Trophoblast cell (in vitro differentiated cells and primary cell): ENCODE results near the gene GAK.
"Not testable (repeated sequence)": the region's sequence is repeated elsewhere in the genome, so short reads cannot be mapped to it uniquely, and the experiment has no call there.

Experiments
- DNase-seq, 2 donors: peaks; one replicate each; pipeline ENCODE4 v3.0.0-alpha.2; 2016
- H2AFZ ChIP-seq: 2 replicates; pipeline ENCODE4 v1.6.1; 2013; ENCODE audit warnings: low read length, moderate library complexity, mild to moderate bottlenecking; ENCODE audit not compliant: insufficient read depth, poor library complexity
- H2AK5ac ChIP-seq: 2 replicates; pipeline ENCODE4 v1.6.1; 2013; ENCODE audit warnings: mild to moderate bottlenecking, low read length
- H2BK120ac ChIP-seq: 2 replicates; pipeline ENCODE4 v1.6.1; 2013; ENCODE audit warnings: low read length, mild to moderate bottlenecking, moderate library complexity; ENCODE audit not compliant: insufficient read depth, poor library complexity
- H2BK12ac ChIP-seq: 2 replicates; pipeline ENCODE4 v1.6.1; 2013; ENCODE audit warnings: mild to moderate bottlenecking, low read length, moderate library complexity
- H2BK5ac ChIP-seq: 2 replicates; pipeline ENCODE4 v1.6.1; 2013; ENCODE audit warnings: low read length, low read depth, moderate library complexity, mild to moderate bottlenecking; ENCODE audit not compliant: poor library complexity
- H3K14ac ChIP-seq: 2 replicates; pipeline ENCODE4 v1.6.1; 2013; ENCODE audit warnings: mild to moderate bottlenecking, low read length
- H3K18ac ChIP-seq: 2 replicates; pipeline ENCODE4 v1.6.1; 2013; ENCODE audit warnings: mild to moderate bottlenecking, low read length
- H3K23ac ChIP-seq: 2 replicates; pipeline ENCODE4 v1.6.1; 2013; ENCODE audit warnings: low read length
- H3K27ac ChIP-seq: 2 replicates; pipeline ENCODE4 v1.5.1; 2013; ENCODE audit warnings: low read depth, mild to moderate bottlenecking, inconsistent platforms, low read length, moderate library complexity
- H3K27me3 ChIP-seq: 2 replicates; pipeline ENCODE4 v1.6.1; 2013; ENCODE audit warnings: inconsistent platforms, mild to moderate bottlenecking, low read length, moderate library complexity; ENCODE audit not compliant: insufficient read depth
- H3K36me3 ChIP-seq, 2 experiments: 1 replicate in 1 of 2; 2 replicates in 1 of 2; pipeline ENCODE4 v1.6.1; 2013; ENCODE audit warnings: low read length in 2 of 2, mild to moderate bottlenecking in 2 of 2, moderate library complexity in 1 of 2; ENCODE audit not compliant: insufficient read depth in 2 of 2, control insufficient read depth in 1 of 2
- H3K4ac ChIP-seq: 2 replicates; pipeline ENCODE4 v1.6.1; 2013; ENCODE audit warnings: low read depth, mild to moderate bottlenecking, low read length, moderate library complexity
- H3K4me1 ChIP-seq, 2 experiments: 1 replicate in 1 of 2; 2 replicates in 1 of 2; pipeline ENCODE4 v1.6.1; 2013; ENCODE audit warnings: low read length in 2 of 2, mild to moderate bottlenecking in 2 of 2, moderate library complexity in 1 of 2; ENCODE audit not compliant: insufficient read depth in 2 of 2, control insufficient read depth in 1 of 2
- H3K4me2 ChIP-seq: 2 replicates; pipeline ENCODE4 v1.6.1; 2013; ENCODE audit warnings: inconsistent platforms, mild to moderate bottlenecking, low read length, moderate library complexity
- H3K4me3 ChIP-seq: 2 replicates; pipeline ENCODE4 v1.5.1; 2013; ENCODE audit warnings: mild to moderate bottlenecking, low read depth, low read length, inconsistent platforms
- H3K79me1 ChIP-seq: one replicate; pipeline ENCODE4 v1.6.1; 2013; ENCODE audit warnings: low read length
- H3K79me2 ChIP-seq: 2 replicates; pipeline ENCODE4 v1.6.1; 2013; ENCODE audit warnings: low read length, mild to moderate bottlenecking; ENCODE audit not compliant: control insufficient read depth, insufficient read depth, poor library complexity
- H3K9ac ChIP-seq: 2 replicates; pipeline ENCODE4 v1.6.1; 2013; ENCODE audit warnings: mild to moderate bottlenecking, low read length
- H3K9me3 ChIP-seq: 2 replicates; pipeline ENCODE4 v1.6.1; 2013; ENCODE audit warnings: low read depth, mild to moderate bottlenecking, control low read depth, inconsistent platforms, low read length; ENCODE audit not compliant: insufficient read depth
- H4K12ac ChIP-seq: 2 replicates; pipeline ENCODE4 v1.6.1; 2013; ENCODE audit warnings: low read depth, mild to moderate bottlenecking, low read length, moderate library complexity
- H4K8ac ChIP-seq: 2 replicates; pipeline ENCODE4 v1.6.1; 2013; ENCODE audit warnings: low read depth, mild to moderate bottlenecking, low read length, moderate library complexity
- H4K91ac ChIP-seq: one replicate; pipeline ENCODE4 v1.6.1; 2013; ENCODE audit warnings: low read depth, mild to moderate bottlenecking, low read length, moderate library complexity
- WGBS: extraction: QIAGEN DNeasy Blood & Tissue Kit; methylation state at CpG from one replicate; pipeline ENCODE4 v1.1.7; 2013; ENCODE audit warnings: missing lambda C conversion rate; ENCODE audit not compliant: insufficient read length, insufficient coverage; ENCODE audit errors: extremely low coverage; 5-methylcytosine and 5-hydroxymethylcytosine counted together

GAK gene

DNA sequence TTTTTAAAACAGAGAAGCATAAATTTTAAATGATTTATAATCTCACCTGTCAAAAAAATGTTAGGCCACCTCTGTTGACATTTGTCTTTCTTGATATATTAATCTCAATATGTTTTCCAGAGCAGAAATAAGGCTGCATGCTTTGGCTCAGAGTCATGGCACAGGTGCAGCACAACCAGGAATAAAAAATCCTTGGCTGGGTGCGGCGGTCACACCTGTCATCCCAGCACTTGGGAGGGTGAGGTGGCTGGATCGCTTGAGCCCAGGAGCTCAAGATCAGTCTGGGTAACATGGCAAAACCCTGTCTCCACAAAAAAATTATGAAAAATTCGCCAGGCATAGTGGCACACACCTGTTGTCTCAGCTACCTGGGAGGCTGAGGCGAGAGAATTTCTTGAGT, 124.3 kb downstream of the GAK start:
- Histone ChIP-seq H4K8ac (no peak overlapping the region), H3K79me2 (no peaks in the 10 kb centered on the region), H2AK5ac (no peak overlapping the region), H3K23ac (no peak overlapping the region), H3K4me3 (no peak overlapping the region), H3K36me3 (no peaks in the 10 kb centered on the region), H3K18ac (no peak overlapping the region), H3K14ac (no peak overlapping the region), H2BK5ac (no peak overlapping the region), H4K91ac (no peak overlapping the region), H3K9ac (no peak overlapping the region), H3K4me2 (no peak overlapping the region), H3K9me3 (peaks cover 4% of the 10 kb centered on the region), H4K12ac (no peak overlapping the region), H3K4me1 (no peaks in the 10 kb centered on the region), H3K27ac (no peak overlapping the region), H3K79me1 (no peaks in the 10 kb centered on the region), H3K27me3 (no peaks in the 10 kb centered on the region), H2AFZ (no peak overlapping the region), H3K4ac (no peak overlapping the region), H2BK12ac (no peak overlapping the region), H2BK120ac (no peak overlapping the region)
- WGBS: no CpG with 5 or more reads among the region's 5 CpGs
- DNase-seq: no peak

DNA sequence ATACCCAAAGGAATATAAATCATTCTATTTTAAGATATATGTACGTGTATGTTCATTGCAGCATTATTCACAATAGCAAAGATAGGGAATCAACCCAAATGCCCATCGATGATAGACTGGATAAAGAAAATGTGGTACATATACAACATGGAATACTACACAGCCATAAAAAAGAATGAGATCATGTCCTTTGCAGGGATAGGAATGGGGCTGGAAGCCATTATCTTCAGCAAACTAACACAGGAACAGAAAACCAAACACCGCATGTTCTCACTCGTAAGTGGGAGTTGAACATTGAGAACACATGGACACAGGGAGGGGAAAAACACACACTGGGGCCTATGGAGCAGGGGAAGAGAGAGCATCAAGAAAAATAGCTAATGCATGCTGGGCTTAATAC, 125.1 kb downstream of the GAK start:
- H3K14ac ChIP-seq, H2AK5ac ChIP-seq, DNase-seq, H2BK5ac ChIP-seq, H3K4me2 ChIP-seq, H4K8ac ChIP-seq, H3K9me3 ChIP-seq, H2BK12ac ChIP-seq, H3K4me1 ChIP-seq, H4K12ac ChIP-seq, H3K79me2 ChIP-seq, H2AFZ ChIP-seq, H4K91ac ChIP-seq, H3K36me3 ChIP-seq, H3K27me3 ChIP-seq, H3K18ac ChIP-seq, H3K27ac ChIP-seq, H3K23ac ChIP-seq, H3K9ac ChIP-seq, H3K79me1 ChIP-seq, H3K4ac ChIP-seq, H2BK120ac ChIP-seq, H3K4me3 ChIP-seq: not testable (repeated sequence)
- no CpG with 5 or more reads among the region's 4 CpGs for WGBS

- no peak overlapping the region for H2BK120ac ChIP-seq
- H3K79me2 ChIP-seq: no peaks in the 10 kb centered on the region
- H4K8ac ChIP-seq: no peak overlapping the region
- no peak for DNase-seq
- H3K27ac ChIP-seq: no peak overlapping the region
- no peak overlapping the region for H2BK5ac ChIP-seq
- no peaks in the 10 kb centered on the region for H3K36me3 ChIP-seq
- no peak overlapping the region for H3K18ac ChIP-seq
- no peak overlapping the region for H3K4me3 ChIP-seq
- H2BK12ac ChIP-seq: no peak overlapping the region
- no peaks in the 10 kb centered on the region for H3K79me1 ChIP-seq
- H4K91ac ChIP-seq: no peak overlapping the region
- no peak overlapping the region for H3K9ac ChIP-seq
- H3K14ac ChIP-seq: no peak overlapping the region
- peaks cover 6% of the 10 kb centered on the region for H3K9me3 ChIP-seq
- no peak overlapping the region for H3K4ac ChIP-seq
- H3K23ac ChIP-seq: no peak overlapping the region
- H2AFZ ChIP-seq: no peak overlapping the region
- no peaks in the 10 kb centered on the region for H3K4me1 ChIP-seq
- no peak overlapping the region for H3K4me2 ChIP-seq
- H3K27me3 ChIP-seq: no peaks in the 10 kb centered on the region
- no peak overlapping the region for H4K12ac ChIP-seq
- H2AK5ac ChIP-seq: no peak overlapping the region
- no CpG with 5 or more reads among the region's 44 CpGs for WGBS
These were observed 127.3 kb downstream of the GAK start for GRCh38 chr4:804804-805203.

DNA sequence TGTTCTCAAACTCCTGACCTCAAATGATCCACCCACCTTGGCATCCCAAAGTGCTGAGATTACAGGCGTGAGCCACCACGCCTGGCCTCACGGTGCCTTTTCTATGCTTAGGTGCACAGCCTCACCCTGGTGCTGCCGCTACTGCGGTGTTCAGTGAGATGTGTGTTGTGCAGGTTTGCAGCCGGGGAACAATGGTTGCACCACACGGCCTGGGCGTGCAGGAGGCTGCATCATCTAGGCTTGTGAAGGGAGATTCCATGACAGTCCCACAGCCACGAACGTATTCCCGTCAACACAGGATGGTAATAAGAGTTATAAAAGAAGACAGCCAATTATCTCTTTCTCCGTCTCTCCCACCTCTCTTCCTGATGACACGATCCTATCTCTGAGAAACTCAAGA, 128.2 kb downstream of the GAK start:
- no peak overlapping the region for H2AK5ac ChIP-seq
- no peak overlapping the region for H3K4me3 ChIP-seq
- H3K36me3 ChIP-seq: no peaks in the 10 kb centered on the region
- no peak overlapping the region for H3K9ac ChIP-seq
- no peaks in the 10 kb centered on the region for H3K27me3 ChIP-seq
- H3K79me2 ChIP-seq: no peaks in the 10 kb centered on the region
- no peak overlapping the region for H3K27ac ChIP-seq
- H2BK12ac ChIP-seq: no peak overlapping the region
- no peak overlapping the region for H4K91ac ChIP-seq
- no peak overlapping the region for H3K4ac ChIP-seq
- peaks cover 2% of the 10 kb centered on the region for H3K79me1 ChIP-seq
- no peak overlapping the region for H3K23ac ChIP-seq
- H2AFZ ChIP-seq: no peak overlapping the region
- DNase-seq: no peak
- peaks cover 4% of the 10 kb centered on the region for H3K9me3 ChIP-seq
- H3K14ac ChIP-seq: no peak overlapping the region
- H3K18ac ChIP-seq: no peak overlapping the region
- H2BK120ac ChIP-seq: no peak overlapping the region
- no peak overlapping the region for H4K8ac ChIP-seq
- H3K4me1 ChIP-seq: peaks cover 5% of the 10 kb centered on the region in 2 experiments
- H4K12ac ChIP-seq: no peak overlapping the region
- H2BK5ac ChIP-seq: no peak overlapping the region
- no CpG with 5 or more reads among the region's 13 CpGs for WGBS
- H3K4me2 ChIP-seq: no peak overlapping the region
